HepG2 (cell line): ENCODE results near the gene DST. TPM values are rescaled to one million over a fixed set of nuclear protein-coding genes. Genes with fewer than 3 reads are reported as not detected.

Source experiments
- ATF7-NPFF ChIP-seq: sonication (generic); formaldehyde crosslinking; IDR thresholded peaks from 2 replicates; pipeline ENCODE4 v1.8.1; 2023; ENCODE audit warnings: mild to moderate bottlenecking, low read depth, missing genetic modification reagents, moderate library complexity
- GTF2F1 ChIP-seq: fragments of 150-350 bp; IDR thresholded peaks from 2 replicates; pipeline ENCODE4 v1.6.1; 2014; ENCODE audit warnings: low read length
- NRL ChIP-seq: sonication (generic); formaldehyde crosslinking; IDR thresholded peaks from 2 replicates; pipeline ENCODE4 v1.5.0; 2020; ENCODE audit warnings: missing genetic modification reagents, mild to moderate bottlenecking, moderate library complexity, borderline replicate concordance
- SMC3 ChIP-seq: IDR thresholded peaks from 2 replicates; pipeline ENCODE4 v1.6.1; 2011; ENCODE audit warnings: low read length, improper control_type of control experiment
- ZNF501 ChIP-seq: sonication (generic); formaldehyde crosslinking; IDR thresholded peaks from 2 replicates; pipeline ENCODE4 v1.5.1; 2020; ENCODE audit warnings: mild to moderate bottlenecking, moderate library complexity, missing genetic modification reagents
- ZNF709 ChIP-seq: sonication (generic); formaldehyde crosslinking; IDR thresholded peaks from 2 replicates; pipeline ENCODE4 v1.5.0; 2020; ENCODE audit warnings: mild to moderate bottlenecking, missing genetic modification reagents
- polyA plus RNA-seq, 8 experiments: library from polyadenylated mRNA; depleted of rRNA in 3 of 8; stranded (reverse) in 7 of 8; unstranded in 1 of 8; fragments of >200 nt; fragmentation: Illumina TruSeq in 4 of 8; extraction: Trizol in 4 of 8; gene quantifications; 2 replicates each; pipeline versions ENCODE4 v1.2.1 to v1.2.3, GENCODE V29; 2011 to 2016; ENCODE audit warnings: low read depth in 4 of 8, missing spikeins in 1 of 8, mixed read lengths in 1 of 8; ENCODE audit not compliant: insufficient read depth in 1 of 8
- total RNA-seq, 5 experiments: library from RNA; depleted of rRNA; stranded (reverse); fragments of >200 nt; fragmentation: Illumina TruSeq; extraction: Trizol; gene quantifications; 2 replicates each; pipeline ENCODE4 v1.2.3, GENCODE V29; 2016; ENCODE audit warnings: low read depth in 1 of 5
- TF ChIP-seq, protein P1 (sequence below): sonication (generic); formaldehyde crosslinking; conservative IDR thresholded peaks from 2 replicates; pipeline ENCODE4 v1.8.1; 2023; ENCODE audit warnings: missing genetic modification reagents
- TF ChIP-seq, protein P2 (sequence below): sonication (generic); formaldehyde crosslinking; IDR thresholded peaks from 2 replicates; pipeline ENCODE4 v1.4.0; 2020; ENCODE audit warnings: missing genetic modification reagents
- TF ChIP-seq, protein P3 (sequence below): sonication (generic); formaldehyde crosslinking; IDR thresholded peaks from 2 replicates; pipeline ENCODE4 v1.8.1; 2022; ENCODE audit warnings: low read depth, mild to moderate bottlenecking, missing genetic modification reagents
- TF ChIP-seq, protein P4 (sequence below): sonication (generic); formaldehyde crosslinking; IDR thresholded peaks from 2 replicates; pipeline ENCODE4 v1.4.0; 2020; ENCODE audit warnings: low read depth, missing genetic modification reagents

The DST gene
- total and polyA plus RNA-seq, 2 of the 13 experiments (the other 11 are each of a cell fraction or from before 2014, with no cell fraction given), result 64.4 to 89.0 TPM

- no peak for TF ChIP-seq ATF7-NPFF (CRISPR knock-in tag)
- no peak for TF ChIP-seq NRL (CRISPR knock-in tag)
- TF ChIP-seq, protein P1, sequence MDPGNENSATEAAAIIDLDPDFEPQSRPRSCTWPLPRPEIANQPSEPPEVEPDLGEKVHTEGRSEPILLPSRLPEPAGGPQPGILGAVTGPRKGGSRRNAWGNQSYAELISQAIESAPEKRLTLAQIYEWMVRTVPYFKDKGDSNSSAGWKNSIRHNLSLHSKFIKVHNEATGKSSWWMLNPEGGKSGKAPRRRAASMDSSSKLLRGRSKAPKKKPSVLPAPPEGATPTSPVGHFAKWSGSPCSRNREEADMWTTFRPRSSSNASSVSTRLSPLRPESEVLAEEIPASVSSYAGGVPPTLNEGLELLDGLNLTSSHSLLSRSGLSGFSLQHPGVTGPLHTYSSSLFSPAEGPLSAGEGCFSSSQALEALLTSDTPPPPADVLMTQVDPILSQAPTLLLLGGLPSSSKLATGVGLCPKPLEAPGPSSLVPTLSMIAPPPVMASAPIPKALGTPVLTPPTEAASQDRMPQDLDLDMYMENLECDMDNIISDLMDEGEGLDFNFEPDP (CRISPR knock-in tag), result no peak
- TF ChIP-seq GTF2F1, result no peak
- TF ChIP-seq, protein P2, sequence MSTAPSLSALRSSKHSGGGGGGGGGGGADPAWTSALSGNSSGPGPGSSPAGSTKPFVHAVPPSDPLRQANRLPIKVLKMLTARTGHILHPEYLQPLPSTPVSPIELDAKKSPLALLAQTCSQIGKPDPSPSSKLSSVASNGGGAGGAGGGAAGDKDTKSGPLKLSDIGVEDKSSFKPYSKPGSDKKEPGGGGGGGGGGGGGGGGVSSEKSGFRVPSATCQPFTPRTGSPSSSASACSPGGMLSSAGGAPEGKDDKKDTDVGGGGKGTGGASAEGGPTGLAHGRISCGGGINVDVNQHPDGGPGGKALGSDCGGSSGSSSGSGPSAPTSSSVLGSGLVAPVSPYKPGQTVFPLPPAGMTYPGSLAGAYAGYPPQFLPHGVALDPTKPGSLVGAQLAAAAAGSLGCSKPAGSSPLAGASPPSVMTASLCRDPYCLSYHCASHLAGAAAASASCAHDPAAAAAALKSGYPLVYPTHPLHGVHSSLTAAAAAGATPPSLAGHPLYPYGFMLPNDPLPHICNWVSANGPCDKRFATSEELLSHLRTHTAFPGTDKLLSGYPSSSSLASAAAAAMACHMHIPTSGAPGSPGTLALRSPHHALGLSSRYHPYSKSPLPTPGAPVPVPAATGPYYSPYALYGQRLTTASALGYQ (CRISPR knock-in tag), result 0 out of 2 replicates have a peak, but pooled peaks have one; percentile 10
- TF ChIP-seq, protein P3, sequence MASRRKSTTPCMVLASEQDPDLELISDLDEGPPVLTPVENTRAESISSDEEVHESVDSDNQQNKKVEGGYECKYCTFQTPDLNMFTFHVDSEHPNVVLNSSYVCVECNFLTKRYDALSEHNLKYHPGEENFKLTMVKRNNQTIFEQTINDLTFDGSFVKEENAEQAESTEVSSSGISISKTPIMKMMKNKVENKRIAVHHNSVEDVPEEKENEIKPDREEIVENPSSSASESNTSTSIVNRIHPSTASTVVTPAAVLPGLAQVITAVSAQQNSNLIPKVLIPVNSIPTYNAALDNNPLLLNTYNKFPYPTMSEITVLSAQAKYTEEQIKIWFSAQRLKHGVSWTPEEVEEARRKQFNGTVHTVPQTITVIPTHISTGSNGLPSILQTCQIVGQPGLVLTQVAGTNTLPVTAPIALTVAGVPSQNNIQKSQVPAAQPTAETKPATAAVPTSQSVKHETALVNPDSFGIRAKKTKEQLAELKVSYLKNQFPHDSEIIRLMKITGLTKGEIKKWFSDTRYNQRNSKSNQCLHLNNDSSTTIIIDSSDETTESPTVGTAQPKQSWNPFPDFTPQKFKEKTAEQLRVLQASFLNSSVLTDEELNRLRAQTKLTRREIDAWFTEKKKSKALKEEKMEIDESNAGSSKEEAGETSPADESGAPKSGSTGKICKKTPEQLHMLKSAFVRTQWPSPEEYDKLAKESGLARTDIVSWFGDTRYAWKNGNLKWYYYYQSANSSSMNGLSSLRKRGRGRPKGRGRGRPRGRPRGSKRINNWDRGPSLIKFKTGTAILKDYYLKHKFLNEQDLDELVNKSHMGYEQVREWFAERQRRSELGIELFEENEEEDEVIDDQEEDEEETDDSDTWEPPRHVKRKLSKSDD (CRISPR knock-in tag), result no peak
- TF ChIP-seq SMC3, result no peak
- TF ChIP-seq, protein P4, sequence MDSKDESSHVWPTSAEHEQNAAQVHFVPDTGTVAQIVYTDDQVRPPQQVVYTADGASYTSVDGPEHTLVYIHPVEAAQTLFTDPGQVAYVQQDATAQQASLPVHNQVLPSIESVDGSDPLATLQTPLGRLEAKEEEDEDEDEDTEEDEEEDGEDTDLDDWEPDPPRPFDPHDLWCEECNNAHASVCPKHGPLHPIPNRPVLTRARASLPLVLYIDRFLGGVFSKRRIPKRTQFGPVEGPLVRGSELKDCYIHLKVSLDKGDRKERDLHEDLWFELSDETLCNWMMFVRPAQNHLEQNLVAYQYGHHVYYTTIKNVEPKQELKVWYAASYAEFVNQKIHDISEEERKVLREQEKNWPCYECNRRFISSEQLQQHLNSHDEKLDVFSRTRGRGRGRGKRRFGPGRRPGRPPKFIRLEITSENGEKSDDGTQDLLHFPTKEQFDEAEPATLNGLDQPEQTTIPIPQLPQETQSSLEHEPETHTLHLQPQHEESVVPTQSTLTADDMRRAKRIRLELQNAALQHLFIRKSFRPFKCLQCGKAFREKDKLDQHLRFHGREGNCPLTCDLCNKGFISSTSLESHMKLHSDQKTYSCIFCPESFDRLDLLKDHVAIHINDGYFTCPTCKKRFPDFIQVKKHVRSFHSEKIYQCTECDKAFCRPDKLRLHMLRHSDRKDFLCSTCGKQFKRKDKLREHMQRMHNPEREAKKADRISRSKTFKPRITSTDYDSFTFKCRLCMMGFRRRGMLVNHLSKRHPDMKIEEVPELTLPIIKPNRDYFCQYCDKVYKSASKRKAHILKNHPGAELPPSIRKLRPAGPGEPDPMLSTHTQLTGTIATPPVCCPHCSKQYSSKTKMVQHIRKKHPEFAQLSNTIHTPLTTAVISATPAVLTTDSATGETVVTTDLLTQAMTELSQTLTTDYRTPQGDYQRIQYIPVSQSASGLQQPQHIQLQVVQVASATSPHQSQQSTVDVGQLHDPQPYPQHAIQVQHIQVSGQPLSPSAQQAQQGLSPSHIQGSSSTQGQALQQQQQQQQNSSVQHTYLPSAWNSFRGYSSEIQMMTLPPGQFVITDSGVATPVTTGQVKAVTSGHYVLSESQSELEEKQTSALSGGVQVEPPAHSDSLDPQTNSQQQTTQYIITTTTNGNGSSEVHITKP (CRISPR knock-in tag), result no peak
- TF ChIP-seq ZNF709, result no peak
- no peak for TF ChIP-seq ZNF501
Observed at GRCh38 chr6:56541741-56542360, 100.8 kb downstream of the DST start (continued).
